Vagina (tissue), 2 donors: Measurements from ENCODE around the gene ZDHHC12.

Experiments
- POLR2A ChIP-seq, 2 donors: fragments of 450-650 bp; IDR thresholded peaks; one replicate each; pipeline ENCODE4 v1.6.1; 2017; ENCODE audit warnings: antibody characterized with exemption in 2 of 2, mild to moderate bottlenecking in 2 of 2, moderate library complexity in 2 of 2
- TF ChIP-seq, protein P1 (sequence below), 3 experiments: fragments of 450-650 bp in 2 of 3; fragments of 200-600 bp in 1 of 3; sonication (generic) in 1 of 3; IDR thresholded peaks; one replicate each; pipeline ENCODE4 v1.5.1; 2017 to 2019; ENCODE audit warnings: antibody characterized with exemption in 3 of 3, mild to moderate bottlenecking in 2 of 3, moderate library complexity in 2 of 3

DNA sequence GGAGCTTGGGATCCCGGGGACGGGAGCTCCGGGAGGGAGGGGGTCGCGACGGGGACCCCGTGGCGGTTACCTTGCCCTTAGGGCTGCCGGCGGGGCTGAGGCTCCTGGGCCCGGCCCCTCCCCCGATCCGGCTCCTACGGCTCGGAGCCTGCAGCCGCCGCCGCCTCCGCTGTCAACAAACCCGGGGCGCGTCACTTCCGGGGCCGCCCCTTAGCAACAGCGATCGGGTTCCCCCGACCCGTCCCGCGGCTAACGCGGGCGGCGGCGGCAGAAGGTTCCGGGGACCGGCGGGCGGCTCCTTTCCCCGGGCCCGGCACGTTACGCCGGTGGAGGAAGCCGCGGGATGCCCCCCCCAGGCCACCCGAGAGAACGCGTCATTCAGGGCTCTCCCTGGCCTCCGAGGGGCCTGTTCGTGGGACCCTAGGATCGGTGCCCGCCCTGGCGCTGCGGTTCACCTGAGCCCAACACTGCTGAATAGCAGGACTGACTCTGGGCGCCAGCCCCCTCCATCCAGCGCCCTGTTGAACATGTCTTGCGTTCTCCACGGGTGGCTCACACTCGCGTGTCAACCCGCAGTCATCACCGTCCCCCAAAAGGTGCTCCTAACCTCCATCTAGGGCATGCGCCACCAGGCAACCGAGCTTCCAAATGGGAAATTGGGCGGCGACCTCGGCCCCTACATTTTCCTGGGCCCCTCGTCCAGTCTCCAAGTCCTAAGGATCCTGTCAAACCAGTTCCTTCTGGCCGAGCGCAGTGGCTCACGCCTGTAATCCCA is 48.0 kb upstream of the ZDHHC12 start, which contains the start of gene ZER1:
- peak in 1 of 2 donors; percentile 63 for TF ChIP-seq POLR2A (IDR thresholded peaks at IDR 0.05)
- TF ChIP-seq, protein P1, sequence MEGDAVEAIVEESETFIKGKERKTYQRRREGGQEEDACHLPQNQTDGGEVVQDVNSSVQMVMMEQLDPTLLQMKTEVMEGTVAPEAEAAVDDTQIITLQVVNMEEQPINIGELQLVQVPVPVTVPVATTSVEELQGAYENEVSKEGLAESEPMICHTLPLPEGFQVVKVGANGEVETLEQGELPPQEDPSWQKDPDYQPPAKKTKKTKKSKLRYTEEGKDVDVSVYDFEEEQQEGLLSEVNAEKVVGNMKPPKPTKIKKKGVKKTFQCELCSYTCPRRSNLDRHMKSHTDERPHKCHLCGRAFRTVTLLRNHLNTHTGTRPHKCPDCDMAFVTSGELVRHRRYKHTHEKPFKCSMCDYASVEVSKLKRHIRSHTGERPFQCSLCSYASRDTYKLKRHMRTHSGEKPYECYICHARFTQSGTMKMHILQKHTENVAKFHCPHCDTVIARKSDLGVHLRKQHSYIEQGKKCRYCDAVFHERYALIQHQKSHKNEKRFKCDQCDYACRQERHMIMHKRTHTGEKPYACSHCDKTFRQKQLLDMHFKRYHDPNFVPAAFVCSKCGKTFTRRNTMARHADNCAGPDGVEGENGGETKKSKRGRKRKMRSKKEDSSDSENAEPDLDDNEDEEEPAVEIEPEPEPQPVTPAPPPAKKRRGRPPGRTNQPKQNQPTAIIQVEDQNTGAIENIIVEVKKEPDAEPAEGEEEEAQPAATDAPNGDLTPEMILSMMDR (IDR thresholded peaks at IDR 0.05) = no peak
